GM23338 (cell line): Measurements from ENCODE around the gene PARD3. TPM values are rescaled to one million over a fixed set of nuclear protein-coding genes. Genes with fewer than 3 reads are reported as not detected.

Experiments used
- ATAC-seq: fragments of 200-7000 bp; cut with Tn5 transposase; 3 replicates; pipeline ENCODE4 v1.9.1; 2020
- DNase-seq: peaks from one replicate; pipeline ENCODE4 v3.0.0-alpha.2; 2015; ENCODE audit warnings: low spot score
- H2AFZ ChIP-seq: fragments of 200-600 bp; sonication (generic); 2 replicates; pipeline ENCODE4 v1.8.0; 2016; ENCODE audit warnings: antibody characterized with exemption, mild to moderate bottlenecking, moderate library complexity
- H3F3A ChIP-seq: fragments of 200-600 bp; sonication (generic); replicated peaks from 2 replicates; pipeline ENCODE4 v1.8.0; 2017; ENCODE audit warnings: antibody characterized with exemption, mixed run types, low read depth
- H3K27ac ChIP-seq: fragments of 200-600 bp; sonication (generic); 2 replicates; pipeline ENCODE4 v1.6.1; 2016; ENCODE audit warnings: low read depth
- H3K27me3 ChIP-seq: fragments of 200-600 bp; sonication (generic); 2 replicates; pipeline ENCODE4 v1.8.0; 2016; ENCODE audit warnings: mild to moderate bottlenecking, mixed run types, moderate library complexity; ENCODE audit not compliant: insufficient read depth
- H3K36me3 ChIP-seq: fragments of 200-600 bp; sonication (generic); 2 replicates; pipeline ENCODE4 v1.8.0; 2016; ENCODE audit warnings: mild to moderate bottlenecking; ENCODE audit not compliant: insufficient read depth
- H3K4me1 ChIP-seq: fragments of 200-600 bp; sonication (generic); 2 replicates; pipeline ENCODE4 v1.8.0; 2016; ENCODE audit warnings: mild to moderate bottlenecking, moderate library complexity; ENCODE audit not compliant: insufficient read depth
- H3K4me2 ChIP-seq: fragments of 200-600 bp; sonication (generic); 2 replicates; pipeline ENCODE4 v1.7.1; 2017; ENCODE audit warnings: mixed run types
- H3K4me3 ChIP-seq: fragments of 200-600 bp; sonication (generic); 2 replicates; pipeline ENCODE4 v1.6.1; 2016; ENCODE audit warnings: mixed run types
- H3K79me2 ChIP-seq: fragments of 200-600 bp; sonication (generic); replicated peaks from 2 replicates; pipeline ENCODE4 v1.8.0; 2017; ENCODE audit warnings: mild to moderate bottlenecking; ENCODE audit not compliant: insufficient read depth
- H3K9me2 ChIP-seq: fragments of 200-600 bp; sonication (generic); 2 replicates; pipeline ENCODE4 v1.8.0; 2017; ENCODE audit not compliant: insufficient read depth
- H4K20me1 ChIP-seq: fragments of 200-600 bp; sonication (generic); replicated peaks from 2 replicates; pipeline ENCODE4 v1.8.0; 2017; ENCODE audit warnings: mild to moderate bottlenecking; ENCODE audit not compliant: insufficient read depth
- H3K27ac Mint-ChIP-seq: 2 replicates; pipeline ENCODE4 v1.8.0; 2020; ENCODE audit warnings: inconsistent platforms, mild to moderate bottlenecking, moderate library complexity, mixed read lengths
- H3K27me3 Mint-ChIP-seq: 3 replicates; pipeline ENCODE4 v1.8.0; 2022; ENCODE audit warnings: low read depth, mild to moderate bottlenecking, moderate library complexity, mixed read lengths, inconsistent platforms; ENCODE audit not compliant: insufficient read depth, poor library complexity
- H3K36me3 Mint-ChIP-seq: 3 replicates; pipeline ENCODE4 v1.8.0; 2021; ENCODE audit warnings: low read depth, mild to moderate bottlenecking, inconsistent platforms, moderate library complexity, mixed read lengths
- H3K4me1 Mint-ChIP-seq: 3 replicates; pipeline ENCODE4 v1.8.0; 2020; ENCODE audit warnings: mild to moderate bottlenecking, inconsistent platforms, mixed read lengths
- H3K4me3 Mint-ChIP-seq: 3 replicates; pipeline ENCODE4 v1.8.0; 2021; ENCODE audit warnings: moderate library complexity, mild to moderate bottlenecking, inconsistent platforms, mixed read lengths
- H3K9me3 Mint-ChIP-seq: 3 replicates; pipeline ENCODE4 v1.8.0; 2020; ENCODE audit warnings: moderate library complexity, mild to moderate bottlenecking, inconsistent platforms, mixed read lengths
- CREB1 ChIP-seq: fragments of 250-450 bp; sonication (Bioruptor Pico); IDR thresholded peaks from 2 replicates; pipeline ENCODE4 v1.5.0; 2020; ENCODE audit warnings: low read depth, mild to moderate bottlenecking, moderate library complexity
- EZH2phosphoT487 ChIP-seq: fragments of 200-600 bp; sonication (generic); IDR thresholded peaks from one replicate; pipeline ENCODE4 v1.8.1; 2018; ENCODE audit warnings: antibody characterized with exemption; ENCODE audit not compliant: unreplicated experiment
- JUNB ChIP-seq: IDR thresholded peaks from one replicate; pipeline ENCODE4 v1.6.1; 2016; ENCODE audit warnings: antibody characterized with exemption; ENCODE audit not compliant: unreplicated experiment
- NANOG ChIP-seq: IDR thresholded peaks from 2 replicates; pipeline ENCODE4 v1.6.1; 2016; ENCODE audit warnings: antibody characterized with exemption, borderline replicate concordance
- POLR2AphosphoS5 ChIP-seq: IDR thresholded peaks from 2 replicates; pipeline ENCODE4 v1.6.1; 2016; ENCODE audit warnings: antibody characterized with exemption, low read depth
- STAT1 ChIP-seq: IDR thresholded peaks from one replicate; pipeline ENCODE4 v1.6.1; 2016; ENCODE audit warnings: antibody characterized with exemption; ENCODE audit not compliant: unreplicated experiment
- ZNF114 ChIP-seq: fragments of 250-450 bp; sonication (Bioruptor Pico); IDR thresholded peaks from 2 replicates; pipeline ENCODE4 v1.5.0; 2020; ENCODE audit warnings: mild to moderate bottlenecking, moderate library complexity
- polyA plus RNA-seq: library from polyadenylated mRNA; unstranded; fragments of >200 nt; fragmentation: Nextera tagmentation; extraction: Ambion mirVana; gene quantifications from 2 replicates; pipeline ENCODE4 v1.2.1, GENCODE V29; 2016
- total RNA-seq: library from RNA; depleted of rRNA; stranded (reverse); fragments of >200 nt; shearing (Covaris generic); gene quantifications from 2 replicates; pipeline ENCODE4 v1.2.3, GENCODE V29; 2014
- TF ChIP-seq, protein P1 (sequence below): fragments of 250-450 bp; sonication (Bioruptor Pico); IDR thresholded peaks from 2 replicates; pipeline ENCODE4 v1.5.0; 2020; ENCODE audit warnings: mild to moderate bottlenecking, moderate library complexity

The PARD3 gene
- total and polyA plus RNA-seq, 2 experiments from 2014 or later: 30.2 to 51.4 TPM

DNA sequence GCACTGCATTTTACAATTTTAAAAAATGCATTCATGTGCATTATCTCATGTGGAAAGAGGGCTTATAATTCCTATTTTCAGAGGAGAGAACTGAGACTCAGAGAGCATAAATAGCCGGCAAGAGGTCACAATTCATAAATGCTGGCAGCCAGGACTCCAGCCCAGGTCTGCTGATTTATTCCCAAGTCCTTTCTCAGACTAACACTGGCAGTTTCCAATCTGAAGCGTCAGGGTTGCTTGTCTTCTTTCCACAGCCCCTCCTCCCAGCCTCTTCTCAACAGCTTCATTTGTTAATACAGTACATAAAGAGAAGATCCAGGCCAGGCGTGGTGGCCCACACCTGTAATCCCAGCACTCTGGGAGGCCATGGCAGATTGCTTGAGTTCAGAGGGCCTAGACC lies 108.9 kb downstream of the PARD3 start:
- Mint-ChIP-seq H3K36me3 (no peaks in the 10 kb centered on the region), H3K9me3 (no peaks in the 10 kb centered on the region), H3K27me3 (peaks cover 2% of the 10 kb centered on the region), H3K4me1 (peaks cover 46% of the 10 kb centered on the region), H3K4me3 (no peak overlapping the region), H3K27ac (no peak overlapping the region; the same call in 1 of the 2 replicates)
- Histone ChIP-seq H3K27me3 (no peaks in the 10 kb centered on the region), H3K36me3 (no peaks in the 10 kb centered on the region), H3K27ac (no peak overlapping the region), H3K4me2 (no peak overlapping the region), H3F3A (no peaks in the 10 kb centered on the region), H2AFZ (no peak overlapping the region), H4K20me1 (peaks cover 11% of the 10 kb centered on the region; the same call in 1 of the 2 replicates), H3K4me3 (no peak overlapping the region), H3K4me1 (peaks cover 10% of the 10 kb centered on the region; the same call in 1 of the 2 replicates), H3K79me2 (peaks cover 100% of the 10 kb centered on the region), H3K9me2 (no peaks in the 10 kb centered on the region)
- ATAC-seq (no peak), DNase-seq (no peak)
- TF ChIP-seq POLR2AphosphoS5: no peak

DNA sequence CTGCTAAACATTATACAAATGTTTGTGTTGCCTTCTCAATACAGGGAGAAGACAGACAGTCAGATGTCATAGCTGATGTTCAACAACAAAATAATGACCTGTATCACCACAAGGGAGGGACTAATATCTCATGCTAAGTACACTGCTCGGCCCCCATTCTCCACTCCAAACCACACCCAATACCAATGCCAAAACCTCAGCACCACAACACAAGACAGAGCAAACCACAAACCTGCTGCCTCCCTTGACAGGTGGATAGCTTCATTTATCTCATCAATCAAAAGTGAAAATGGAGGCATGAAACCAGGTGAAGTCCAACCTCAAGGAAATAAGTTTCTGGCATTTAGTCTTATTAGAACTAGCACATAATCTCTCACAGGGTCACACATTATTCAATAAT lies 109.5 kb downstream of the PARD3 start:
- Mint-ChIP-seq H3K27ac (no peak overlapping the region), H3K4me3 (no peak overlapping the region), H3K9me3 (no peaks in the 10 kb centered on the region), H3K27me3 (peaks cover 2% of the 10 kb centered on the region), H3K36me3 (no peaks in the 10 kb centered on the region), H3K4me1 (peaks cover 50% of the 10 kb centered on the region)
- H3K4me1 ChIP-seq: peaks cover 16% of the 10 kb centered on the region; the same call in 1 of the 2 replicates
- no peak overlapping the region for H2AFZ ChIP-seq
- no peaks in the 10 kb centered on the region for H3F3A ChIP-seq
- DNase-seq (no peak), ATAC-seq (no peak)
- H3K4me2 ChIP-seq: no peak overlapping the region
- H3K36me3 ChIP-seq: no peaks in the 10 kb centered on the region
- no peaks in the 10 kb centered on the region for H3K27me3 ChIP-seq
- H3K4me3 ChIP-seq: no peak overlapping the region
- peaks cover 9% of the 10 kb centered on the region; the same call in 1 of the 2 replicates for H4K20me1 ChIP-seq
- H3K79me2 ChIP-seq: peaks cover 100% of the 10 kb centered on the region
- TF ChIP-seq POLR2AphosphoS5: no peak
- no peak for TF ChIP-seq EZH2phosphoT487
- no peak for TF ChIP-seq NANOG
- TF ChIP-seq, protein P1, sequence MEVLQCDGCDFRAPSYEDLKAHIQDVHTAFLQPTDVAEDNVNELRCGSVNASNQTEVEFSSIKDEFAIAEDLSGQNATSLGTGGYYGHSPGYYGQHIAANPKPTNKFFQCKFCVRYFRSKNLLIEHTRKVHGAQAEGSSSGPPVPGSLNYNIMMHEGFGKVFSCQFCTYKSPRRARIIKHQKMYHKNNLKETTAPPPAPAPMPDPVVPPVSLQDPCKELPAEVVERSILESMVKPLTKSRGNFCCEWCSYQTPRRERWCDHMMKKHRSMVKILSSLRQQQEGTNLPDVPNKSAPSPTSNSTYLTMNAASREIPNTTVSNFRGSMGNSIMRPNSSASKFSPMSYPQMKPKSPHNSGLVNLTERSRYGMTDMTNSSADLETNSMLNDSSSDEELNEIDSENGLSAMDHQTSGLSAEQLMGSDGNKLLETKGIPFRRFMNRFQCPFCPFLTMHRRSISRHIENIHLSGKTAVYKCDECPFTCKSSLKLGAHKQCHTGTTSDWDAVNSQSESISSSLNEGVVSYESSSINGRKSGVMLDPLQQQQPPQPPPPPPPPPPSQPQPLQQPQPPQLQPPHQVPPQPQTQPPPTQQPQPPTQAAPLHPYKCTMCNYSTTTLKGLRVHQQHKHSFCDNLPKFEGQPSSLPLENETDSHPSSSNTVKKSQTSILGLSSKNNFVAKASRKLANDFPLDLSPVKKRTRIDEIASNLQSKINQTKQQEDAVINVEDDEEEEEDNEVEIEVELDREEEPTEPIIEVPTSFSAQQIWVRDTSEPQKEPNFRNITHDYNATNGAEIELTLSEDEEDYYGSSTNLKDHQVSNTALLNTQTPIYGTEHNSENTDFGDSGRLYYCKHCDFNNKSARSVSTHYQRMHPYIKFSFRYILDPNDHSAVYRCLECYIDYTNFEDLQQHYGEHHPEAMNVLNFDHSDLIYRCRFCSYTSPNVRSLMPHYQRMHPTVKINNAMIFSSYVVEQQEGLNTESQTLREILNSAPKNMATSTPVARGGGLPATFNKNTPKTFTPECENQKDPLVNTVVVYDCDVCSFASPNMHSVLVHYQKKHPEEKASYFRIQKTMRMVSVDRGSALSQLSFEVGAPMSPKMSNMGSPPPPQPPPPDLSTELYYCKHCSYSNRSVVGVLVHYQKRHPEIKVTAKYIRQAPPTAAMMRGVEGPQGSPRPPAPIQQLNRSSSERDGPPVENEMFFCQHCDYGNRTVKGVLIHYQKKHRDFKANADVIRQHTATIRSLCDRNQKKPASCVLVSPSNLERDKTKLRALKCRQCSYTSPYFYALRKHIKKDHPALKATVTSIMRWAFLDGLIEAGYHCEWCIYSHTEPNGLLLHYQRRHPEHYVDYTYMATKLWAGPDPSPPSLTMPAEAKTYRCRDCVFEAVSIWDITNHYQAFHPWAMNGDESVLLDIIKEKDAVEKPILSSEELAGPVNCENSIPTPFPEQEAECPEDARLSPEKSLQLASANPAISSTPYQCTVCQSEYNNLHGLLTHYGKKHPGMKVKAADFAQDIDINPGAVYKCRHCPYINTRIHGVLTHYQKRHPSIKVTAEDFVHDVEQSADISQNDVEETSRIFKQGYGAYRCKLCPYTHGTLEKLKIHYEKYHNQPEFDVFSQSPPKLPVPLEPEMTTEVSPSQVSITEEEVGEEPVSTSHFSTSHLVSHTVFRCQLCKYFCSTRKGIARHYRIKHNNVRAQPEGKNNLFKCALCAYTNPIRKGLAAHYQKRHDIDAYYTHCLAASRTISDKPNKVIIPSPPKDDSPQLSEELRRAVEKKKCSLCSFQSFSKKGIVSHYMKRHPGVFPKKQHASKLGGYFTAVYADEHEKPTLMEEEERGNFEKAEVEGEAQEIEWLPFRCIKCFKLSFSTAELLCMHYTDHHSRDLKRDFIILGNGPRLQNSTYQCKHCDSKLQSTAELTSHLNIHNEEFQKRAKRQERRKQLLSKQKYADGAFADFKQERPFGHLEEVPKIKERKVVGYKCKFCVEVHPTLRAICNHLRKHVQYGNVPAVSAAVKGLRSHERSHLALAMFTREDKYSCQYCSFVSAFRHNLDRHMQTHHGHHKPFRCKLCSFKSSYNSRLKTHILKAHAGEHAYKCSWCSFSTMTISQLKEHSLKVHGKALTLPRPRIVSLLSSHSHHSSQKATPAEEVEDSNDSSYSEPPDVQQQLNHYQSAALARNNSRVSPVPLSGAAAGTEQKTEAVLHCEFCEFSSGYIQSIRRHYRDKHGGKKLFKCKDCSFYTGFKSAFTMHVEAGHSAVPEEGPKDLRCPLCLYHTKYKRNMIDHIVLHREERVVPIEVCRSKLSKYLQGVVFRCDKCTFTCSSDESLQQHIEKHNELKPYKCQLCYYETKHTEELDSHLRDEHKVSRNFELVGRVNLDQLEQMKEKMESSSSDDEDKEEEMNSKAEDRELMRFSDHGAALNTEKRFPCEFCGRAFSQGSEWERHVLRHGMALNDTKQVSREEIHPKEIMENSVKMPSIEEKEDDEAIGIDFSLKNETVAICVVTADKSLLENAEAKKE: no peak
- TF ChIP-seq ZNF114 (CRISPR knock-in tag): no peak
- TF ChIP-seq JUNB: no peak
- no peak for TF ChIP-seq CREB1 (CRISPR knock-in tag)
- TF ChIP-seq STAT1: no peak
- no peak overlapping the region for H3K27ac ChIP-seq
- H3K9me2 ChIP-seq: no peaks in the 10 kb centered on the region
